Measurements from ENCODE around the gene IMP3.

The IMP3 gene

GRCh38 chr15:75649045-75649761 is 9.2 kb upstream of the IMP3 start:
- peak overlapping the region; percentile 93 for H3K4me3 ChIP-seq (replicated peaks; ENCODE audit: low read depth, low read length)
- no peak for DNase-seq (ENCODE audit: low read depth)
- no peak for TF ChIP-seq CTCF (IDR thresholded peaks at IDR 0.05; ENCODE audit: low read length, missing control alignments)

GRCh38 chr15:75648156-75649000 is 8.4 kb upstream of the IMP3 start:
- H3K4me3 ChIP-seq (replicated peaks; ENCODE audit: low read depth, low read length), result peak overlapping the region; percentile 93
- DNase-seq (ENCODE audit: low read depth), result peak; percentile 49
- no peak for TF ChIP-seq CTCF (IDR thresholded peaks at IDR 0.05; ENCODE audit: low read length, missing control alignments)

- H3K4me3 ChIP-seq (replicated peaks; ENCODE audit: low read depth, low read length), result peak within 1 kb of the TSS; percentile 93
- peak; percentile 92 for DNase-seq (ENCODE audit: low read depth)
- peak; percentile 29 for TF ChIP-seq CTCF (IDR thresholded peaks at IDR 0.05; ENCODE audit: low read length, missing control alignments)
These were observed 7.5 kb upstream of the IMP3 start, which contains the start of gene SNX33 for GRCh38 chr15:75647370-75648155. Gene SNX33 (plus strand): TSS chr15:75647912. CDS start chr15:75649103, 1,191 bp downstream.

- DNase-seq (ENCODE audit: low read depth), result no peak
- H3K4me3 ChIP-seq (replicated peaks; ENCODE audit: low read depth, low read length), result peak overlapping the region; percentile 93
- TF ChIP-seq CTCF (IDR thresholded peaks at IDR 0.05; ENCODE audit: low read length, missing control alignments), result no peak
These were observed 6.9 kb upstream of the IMP3 start for GRCh38 chr15:75646944-75647364.

- DNase-seq (ENCODE audit: low read depth), result no peak
- no peak for TF ChIP-seq CTCF (IDR thresholded peaks at IDR 0.05; ENCODE audit: low read length, missing control alignments)
- peak overlapping the region; percentile 93 for H3K4me3 ChIP-seq (replicated peaks; ENCODE audit: low read depth, low read length)
These were observed 6.3 kb upstream of the IMP3 start for GRCh38 chr15:75646112-75646943.

GRCh38 chr15:75644376-75644775 is 4.4 kb upstream of the IMP3 start:
- no peak overlapping the region for H3K4me3 ChIP-seq (replicated peaks; ENCODE audit: low read depth, low read length)
- no peak for TF ChIP-seq CTCF (IDR thresholded peaks at IDR 0.05; ENCODE audit: low read length, missing control alignments)

More at GRCh38 chr15:75644376-75644775, 4.4 kb upstream of the IMP3 start:
- DNase-seq (ENCODE audit: low read depth), result no peak

Data from fibroblast of pulmonary artery (primary cell).